ENCODE results near the gene TMEM253.

Gene TMEM253

DNA sequence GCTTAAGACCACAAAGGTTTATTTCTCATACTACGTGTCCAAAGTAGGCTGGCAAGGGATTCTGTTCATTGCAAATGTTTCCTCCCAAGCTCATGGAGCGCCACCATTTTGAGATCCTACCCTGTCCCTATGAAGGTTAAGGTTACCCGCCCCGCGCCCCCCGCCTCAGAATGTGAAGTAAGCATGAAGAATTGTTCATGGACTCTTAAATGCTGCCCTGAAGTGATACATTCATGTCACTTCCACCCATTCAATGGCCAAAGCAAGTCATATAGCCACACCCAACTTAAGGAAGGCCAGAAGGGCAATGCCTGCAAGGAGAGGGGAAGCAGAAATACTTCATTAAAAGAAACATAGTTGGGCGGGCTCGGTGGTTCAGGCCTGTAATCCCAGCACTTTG, 4.2 kb downstream of the TMEM253 start:
- no peak for DNase-seq (ENCODE audit: low spot score)

DNA sequence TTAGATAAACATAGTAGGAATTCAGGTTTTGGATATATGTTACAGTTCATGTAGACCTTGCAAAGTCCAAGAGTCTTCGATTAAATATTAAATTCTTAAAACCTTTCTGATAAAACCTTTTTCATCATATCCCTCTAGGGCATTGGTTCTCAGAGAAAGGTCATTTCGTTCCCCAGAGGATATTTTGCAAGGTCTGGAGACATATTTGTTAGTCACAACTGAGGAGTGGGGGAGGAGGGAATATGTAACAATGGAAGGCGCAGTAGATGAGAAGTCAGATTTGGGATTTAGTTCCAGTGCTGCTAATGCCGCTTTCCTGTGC, 5.3 kb downstream of the TMEM253 start:
- no peak for DNase-seq (ENCODE audit: low spot score)

DNA sequence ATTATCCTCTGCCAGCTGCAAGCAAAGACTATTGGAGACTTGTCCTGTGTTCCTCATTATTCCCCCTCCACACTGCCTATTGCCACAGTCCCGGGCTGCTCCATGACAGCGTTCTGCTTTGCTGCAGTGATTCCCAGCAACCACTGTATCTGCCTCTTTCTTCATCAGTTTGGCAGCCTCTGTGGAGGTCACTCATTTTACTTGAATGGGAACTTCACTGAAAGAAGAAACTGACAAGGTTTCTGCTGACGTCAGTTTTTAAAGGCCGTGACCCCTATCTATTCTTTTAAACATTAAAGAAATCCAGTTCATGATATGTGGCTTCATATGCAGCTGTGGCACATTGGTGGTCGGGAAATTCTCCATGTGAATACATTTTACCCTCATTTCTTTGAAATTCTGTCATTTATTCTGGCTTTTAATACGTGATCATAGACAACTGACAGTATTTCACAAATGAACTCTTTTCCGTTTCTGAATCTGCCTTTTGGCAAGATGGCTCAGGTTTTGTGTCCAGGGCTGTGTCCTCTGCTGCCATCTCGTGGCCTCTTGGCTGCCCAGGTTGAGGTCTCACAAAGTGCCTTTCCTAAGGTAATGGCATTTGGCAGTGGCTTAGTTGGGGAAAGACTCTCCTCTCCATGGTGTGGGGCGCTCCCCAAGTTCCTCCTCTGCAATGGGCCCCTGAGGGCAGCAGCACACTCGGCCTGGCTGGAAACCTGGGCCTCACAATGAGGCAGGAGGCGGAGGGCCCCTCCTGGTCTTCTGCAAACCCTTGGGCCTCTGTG, 5.8 kb downstream of the TMEM253 start:
- DNase-seq (ENCODE audit: low spot score), result peak; percentile 62

DNA sequence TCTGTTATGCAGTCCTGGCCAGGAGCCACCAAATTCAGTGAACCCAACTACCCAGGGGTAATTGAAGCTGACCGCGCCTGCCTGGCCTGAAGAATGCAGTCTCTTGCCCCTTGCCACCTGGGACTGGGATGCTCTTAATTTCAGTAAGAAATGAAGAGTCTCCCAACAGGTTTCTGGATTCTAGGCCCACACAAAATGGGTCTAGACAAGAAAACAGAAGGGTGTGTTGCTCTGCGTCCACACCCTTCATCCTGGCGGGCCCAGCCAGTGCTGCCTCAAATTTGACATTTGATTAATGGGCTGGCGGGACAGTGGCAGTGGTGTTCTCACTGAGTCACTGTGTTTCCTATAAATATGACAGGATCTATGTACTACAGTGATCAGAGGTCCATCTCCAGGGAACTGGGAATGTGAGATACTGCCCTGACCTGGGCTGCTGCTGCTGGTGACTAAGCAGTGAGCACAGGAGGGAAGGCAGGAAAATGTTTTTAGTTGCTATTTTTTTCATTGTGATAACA, 6.5 kb downstream of the TMEM253 start:
- no peak for DNase-seq (ENCODE audit: low spot score)

DNA sequence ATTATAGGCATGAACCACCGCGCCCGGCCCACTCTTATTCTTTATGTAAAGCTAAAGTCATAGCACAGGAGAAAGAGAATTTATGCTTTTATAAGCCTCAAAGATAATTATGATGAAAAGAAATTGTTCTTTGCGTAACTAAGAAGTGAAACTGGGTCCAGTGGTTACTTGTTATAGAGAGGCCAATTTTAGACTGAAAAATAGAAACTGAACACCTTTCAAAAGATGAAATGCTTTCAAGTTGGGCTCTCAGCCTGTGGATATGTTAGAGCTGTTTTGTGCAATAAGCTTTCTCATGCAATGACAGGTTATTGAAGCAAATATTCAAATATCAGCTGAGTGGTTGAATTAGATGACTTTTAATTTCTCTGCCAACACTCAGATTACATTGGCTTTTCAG, 7.9 kb downstream of the TMEM253 start:
- DNase-seq (ENCODE audit: low spot score), result no peak

DNA sequence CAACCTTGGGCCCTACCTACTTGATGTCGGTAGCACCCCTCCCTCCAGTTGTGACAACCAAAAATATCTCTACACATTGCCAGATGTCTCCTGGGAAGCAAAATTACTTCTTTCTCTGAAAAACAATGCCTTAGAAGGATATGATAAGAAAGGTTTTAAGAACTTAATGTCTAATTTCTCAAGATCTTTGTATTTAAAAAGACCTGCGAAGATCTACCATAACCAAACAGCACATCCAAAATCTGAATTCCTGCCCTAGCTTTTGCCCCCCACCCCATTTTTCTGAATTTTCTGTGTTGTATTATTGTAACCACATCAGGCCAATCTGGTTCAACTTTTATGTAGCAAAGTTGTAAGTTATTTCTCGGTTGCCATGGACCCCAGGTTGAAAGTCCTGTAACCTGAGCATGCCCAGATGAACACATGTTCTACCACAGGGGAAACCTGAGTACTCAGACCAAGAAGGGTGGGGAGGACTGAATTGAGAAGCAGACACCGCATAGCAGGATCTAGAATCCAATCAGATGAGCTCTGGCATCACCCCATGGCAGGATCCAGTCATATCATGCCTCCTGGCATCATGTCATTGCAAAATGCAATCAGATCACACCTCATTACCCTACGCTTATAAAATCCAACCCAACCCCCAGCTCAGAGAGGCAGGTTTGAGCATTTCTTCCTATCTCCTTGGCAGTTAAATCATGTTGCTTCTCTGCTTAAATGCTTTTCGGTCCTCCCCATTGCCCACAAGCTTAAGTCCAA, 8.7 kb downstream of the TMEM253 start:
- DNase-seq (ENCODE audit: low spot score), result no peak

DNA sequence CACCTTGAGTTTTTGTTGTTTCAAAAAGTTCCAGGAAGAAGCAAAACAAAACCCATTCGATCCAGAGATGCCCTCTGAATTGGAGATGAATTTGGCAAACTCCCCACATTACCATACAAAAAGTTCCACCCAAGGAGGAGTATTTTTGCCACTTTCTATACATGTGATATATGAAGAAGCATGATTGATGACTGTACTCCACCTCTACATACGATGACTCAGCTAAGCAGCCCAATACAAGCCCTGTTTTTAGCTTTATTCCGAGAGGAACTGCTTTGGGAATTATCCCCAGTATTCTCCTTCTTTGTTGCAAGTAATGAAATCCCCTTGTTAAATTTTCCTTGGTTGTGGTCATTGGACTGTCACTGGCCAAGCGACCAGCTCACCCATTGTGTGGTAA, 11.4 kb downstream of the TMEM253 start:
- DNase-seq (ENCODE audit: low spot score), result no peak

DNA sequence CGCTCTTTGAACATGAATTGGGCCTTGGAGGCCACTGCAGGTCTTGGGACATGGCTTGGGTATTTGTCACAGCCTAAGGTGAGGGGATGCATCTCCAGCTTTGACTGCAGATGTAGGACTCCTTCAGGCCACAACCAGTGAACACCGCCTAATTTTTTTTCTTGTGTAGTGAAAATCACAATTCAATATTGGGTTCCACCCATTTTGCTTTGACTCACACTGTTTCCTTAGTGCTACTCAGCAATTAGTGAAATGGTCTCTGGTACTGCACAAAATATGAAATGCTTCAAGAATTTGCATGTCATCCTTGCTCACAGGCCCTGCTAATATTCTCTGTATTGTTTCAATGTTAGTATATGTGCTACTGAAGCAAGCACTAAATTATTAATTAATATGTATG, 12.5 kb downstream of the TMEM253 start:
- no peak for DNase-seq (ENCODE audit: low spot score)

DNA sequence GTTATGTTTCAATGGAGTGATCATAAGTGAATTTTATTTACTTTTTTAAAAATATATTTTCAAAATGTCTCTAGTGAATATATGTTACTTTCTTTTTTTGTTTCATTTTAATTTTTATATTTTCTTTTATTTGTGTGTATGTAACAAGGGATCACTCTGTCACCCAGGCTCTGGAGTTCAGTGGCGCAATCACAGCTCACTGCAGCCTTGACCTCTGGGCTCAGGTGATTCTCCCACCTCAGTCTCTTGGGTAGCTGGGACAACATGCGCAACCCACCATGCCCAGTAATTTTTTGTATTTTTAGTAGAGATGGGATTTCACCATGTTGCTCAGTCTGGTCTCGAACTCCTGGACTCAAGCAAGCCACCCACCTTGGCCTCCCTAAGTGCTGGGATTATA, 18.1 kb downstream of the TMEM253 start:
- DNase-seq (ENCODE audit: low spot score), result no peak

DNA sequence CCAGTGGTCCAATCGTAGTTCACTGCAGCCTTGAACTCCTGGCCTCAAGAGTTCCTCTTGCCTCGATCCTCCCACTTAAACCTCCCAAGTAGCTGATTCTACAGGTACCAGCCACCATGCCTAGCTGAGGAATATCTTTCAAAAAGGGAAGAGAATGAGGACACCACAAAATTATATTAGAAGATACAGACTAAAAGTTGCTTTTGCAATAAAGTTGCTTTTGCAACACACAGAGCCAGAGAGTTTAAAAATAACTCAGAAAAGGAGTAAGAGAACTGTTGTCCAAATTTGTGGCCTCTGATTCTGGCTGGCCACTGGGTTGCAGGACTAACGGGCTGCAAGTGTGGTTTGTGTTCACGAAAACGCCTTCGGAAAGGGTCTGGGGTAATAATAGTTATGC, 19.8 kb downstream of the TMEM253 start:
- DNase-seq (ENCODE audit: low spot score), result no peak

DNA sequence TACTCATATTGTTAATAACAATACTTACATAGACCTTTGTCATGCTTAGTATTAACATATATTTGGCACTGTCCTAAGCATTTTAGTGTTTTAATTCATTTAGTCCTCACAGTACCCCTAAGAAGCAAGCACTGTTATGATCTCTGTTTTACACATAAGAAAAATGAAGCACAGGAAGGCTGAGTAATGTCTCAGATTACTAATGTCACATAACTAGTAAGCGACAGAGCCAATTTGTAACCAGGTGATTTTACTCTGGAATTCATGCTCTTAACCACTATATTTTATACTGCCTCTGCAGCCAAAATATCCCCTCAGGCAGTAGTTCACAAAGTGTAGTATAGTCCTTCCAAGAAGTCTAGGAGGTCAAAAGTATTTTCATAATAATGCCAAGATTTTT, 20.3 kb downstream of the TMEM253 start:
- DNase-seq (ENCODE audit: low spot score), result no peak

DNA sequence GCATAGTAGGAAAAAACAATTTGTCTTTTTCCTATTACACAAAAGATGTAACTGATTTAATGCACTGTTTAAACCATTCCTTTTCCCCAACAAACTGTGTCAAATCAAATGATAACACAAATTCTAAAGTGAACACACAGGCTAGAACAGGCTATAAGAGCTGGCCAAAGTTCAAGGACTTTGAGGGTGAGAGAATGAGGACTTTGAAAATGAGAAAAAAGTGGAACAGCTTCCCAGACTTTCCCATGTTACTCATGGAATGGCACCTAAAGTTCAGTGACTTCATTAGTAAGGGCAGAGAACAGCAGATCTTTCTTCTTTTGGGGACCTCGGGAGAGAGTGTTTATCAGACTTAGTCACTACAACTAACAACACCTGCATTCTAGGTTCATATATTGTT, 22.6 kb downstream of the TMEM253 start:
- no peak for DNase-seq (ENCODE audit: low spot score)

DNA sequence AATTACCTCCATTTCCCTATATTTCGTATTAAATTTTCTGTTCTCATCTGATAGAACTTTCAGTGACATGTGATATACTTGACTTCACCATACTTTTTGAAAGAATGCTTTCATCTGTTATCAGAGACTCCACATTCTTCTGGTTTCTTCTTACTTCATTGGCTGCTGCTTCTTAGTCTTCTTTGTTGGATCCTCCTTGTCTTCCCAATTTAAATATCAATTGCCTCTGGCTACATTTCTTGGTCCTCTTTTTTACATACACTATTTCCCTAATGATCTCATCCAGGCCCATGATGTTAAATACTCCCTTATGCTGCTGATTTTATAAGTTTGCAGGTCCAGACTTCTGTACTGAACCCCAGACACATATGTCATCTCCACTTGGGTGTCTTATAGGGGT, 33.0 kb downstream of the TMEM253 start:
- DNase-seq (ENCODE audit: low spot score), result no peak

DNA sequence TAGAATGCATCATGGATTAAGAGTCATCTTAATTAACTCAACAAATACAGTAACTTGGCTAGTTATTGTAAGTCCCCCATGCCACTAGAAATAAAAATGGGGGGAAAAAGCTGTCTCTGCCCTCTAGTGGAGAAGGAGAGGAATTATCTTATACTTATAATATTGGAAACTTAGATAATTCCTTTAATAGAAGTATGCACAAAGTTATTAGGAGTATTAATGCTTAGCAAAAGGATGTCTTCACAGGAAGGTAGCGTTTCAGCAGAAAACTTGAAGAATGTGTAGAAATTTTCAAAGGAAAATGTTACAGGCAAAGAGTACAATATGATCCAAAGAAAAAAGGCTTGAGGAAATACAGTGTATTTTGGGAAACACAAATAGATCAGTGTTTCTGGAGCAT, 35.2 kb downstream of the TMEM253 start:
- DNase-seq (ENCODE audit: low spot score), result peak; percentile 6

DNA sequence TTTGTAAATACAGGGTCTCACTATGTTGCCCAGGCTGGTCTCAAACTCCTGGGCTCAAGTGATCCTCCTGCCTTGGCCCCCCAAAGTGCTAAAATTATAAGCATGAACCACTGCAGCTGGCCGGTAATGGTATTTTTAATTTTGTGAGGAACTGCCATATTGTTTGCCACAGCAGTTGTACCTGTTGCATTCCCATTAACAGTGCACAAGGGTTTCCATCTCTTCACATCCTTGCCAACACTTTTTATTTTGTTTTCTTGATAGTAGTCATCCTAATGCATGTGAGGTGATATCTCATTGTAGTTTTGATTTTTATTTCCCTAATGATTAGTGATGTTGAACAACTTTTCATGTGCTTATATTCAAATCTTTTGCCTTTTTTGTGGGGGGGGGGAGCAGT, 41.5 kb downstream of the TMEM253 start:
- DNase-seq (ENCODE audit: low spot score), result no peak

DNA sequence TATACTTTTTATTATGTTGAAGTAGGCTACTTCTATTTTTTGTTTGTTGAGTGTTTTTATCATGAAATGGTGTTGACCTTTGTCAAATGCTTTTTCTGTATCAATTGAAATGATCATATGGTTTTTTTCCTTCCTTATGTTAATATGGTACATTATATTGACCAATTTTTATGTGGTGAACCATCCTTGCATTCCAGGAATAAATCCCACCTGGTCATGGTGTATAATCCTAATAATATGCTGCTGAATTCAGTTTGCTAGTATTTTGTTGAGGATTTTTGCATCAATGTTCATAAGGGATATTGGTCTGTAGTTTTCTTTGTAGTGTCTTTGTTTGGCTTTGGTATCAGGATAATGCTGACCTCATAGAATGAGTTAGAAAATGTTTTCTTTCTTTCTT, 44.6 kb downstream of the TMEM253 start:
- DNase-seq (ENCODE audit: low spot score), result no peak

DNA sequence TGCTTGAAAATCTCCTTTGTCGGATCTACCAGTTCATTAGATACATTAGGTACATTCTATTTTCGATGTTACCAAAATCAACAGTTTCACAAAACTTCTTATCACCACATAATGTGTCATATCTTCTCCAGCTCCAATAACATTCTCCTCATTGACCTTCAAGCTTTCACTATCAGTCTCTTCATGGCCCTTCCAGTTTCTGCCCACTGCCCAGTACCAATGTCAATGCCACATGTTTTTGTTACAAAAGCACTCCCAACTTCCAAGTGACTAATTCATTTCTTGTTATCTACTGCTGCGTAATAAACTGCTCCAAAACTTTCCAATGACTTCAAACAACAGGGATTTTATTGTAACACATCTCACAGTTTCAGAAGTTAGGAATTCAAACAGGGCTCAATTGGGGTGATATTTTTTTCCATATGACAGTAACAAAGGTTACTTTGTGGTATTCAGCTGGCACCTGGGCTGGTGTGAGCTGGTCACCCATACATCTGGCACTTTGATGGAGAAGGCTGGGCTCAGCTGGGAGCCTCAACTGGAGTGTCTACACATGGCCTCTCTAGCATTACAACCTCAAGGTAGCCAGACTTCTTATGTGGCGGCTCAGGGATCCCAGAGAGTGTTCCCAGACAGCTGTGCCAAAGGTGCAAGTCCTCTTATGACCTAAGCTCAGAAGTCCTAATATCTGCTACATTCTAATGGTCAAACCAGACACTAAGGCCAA, 48.9 kb downstream of the TMEM253 start:
- DNase-seq (ENCODE audit: low spot score), result no peak

All from kidney capillary endothelial cell (primary cell).